NCI-H146 (cell line): ENCODE data around the gene SEMA5B.

Experiments used
- DNase-seq: peaks from one replicate; lab custom pipeline; 2025; lab: John Stamatoyannopoulos, UW

Gene SEMA5B

DNA sequence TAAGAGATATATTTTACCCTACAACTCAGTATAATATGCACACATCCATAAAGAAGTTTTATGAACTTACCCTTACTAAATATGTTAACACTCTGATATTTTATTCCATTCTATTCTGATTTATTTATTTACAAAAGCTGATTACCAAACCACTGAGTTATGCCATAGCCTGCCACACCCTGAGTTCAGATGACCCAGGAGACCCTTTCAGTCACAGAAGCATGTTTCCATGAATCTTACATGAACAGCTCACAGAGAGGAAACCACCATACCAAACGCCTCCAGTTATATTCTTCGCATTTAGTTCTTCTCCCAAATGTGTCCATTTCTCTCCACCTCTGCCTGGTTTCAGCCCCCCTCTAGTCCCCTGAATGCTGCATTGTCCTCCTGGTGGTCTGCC is 103.5 kb downstream of the SEMA5B start:
- DNase-seq: no peak

DNA sequence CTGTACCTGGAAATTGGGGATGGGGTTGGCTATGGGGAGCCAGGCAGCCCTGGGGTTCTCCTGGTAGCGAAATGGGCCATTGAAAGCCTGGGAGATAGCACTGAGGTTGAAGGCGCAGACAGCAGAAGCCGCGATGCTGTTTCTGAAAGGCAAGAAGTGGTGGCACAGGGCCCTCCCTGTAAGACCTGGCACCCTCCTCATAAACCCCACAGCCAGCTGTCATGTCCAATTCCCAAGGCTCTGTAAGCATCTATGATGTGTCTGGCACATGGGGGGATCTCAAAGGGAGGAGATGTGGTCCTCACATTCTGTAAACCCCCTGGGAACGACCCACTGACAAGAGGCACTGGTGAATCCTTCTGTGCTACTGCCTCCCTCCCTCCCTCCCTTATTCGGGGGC is 104.0 kb downstream of the SEMA5B start:
- no peak for DNase-seq

DNA sequence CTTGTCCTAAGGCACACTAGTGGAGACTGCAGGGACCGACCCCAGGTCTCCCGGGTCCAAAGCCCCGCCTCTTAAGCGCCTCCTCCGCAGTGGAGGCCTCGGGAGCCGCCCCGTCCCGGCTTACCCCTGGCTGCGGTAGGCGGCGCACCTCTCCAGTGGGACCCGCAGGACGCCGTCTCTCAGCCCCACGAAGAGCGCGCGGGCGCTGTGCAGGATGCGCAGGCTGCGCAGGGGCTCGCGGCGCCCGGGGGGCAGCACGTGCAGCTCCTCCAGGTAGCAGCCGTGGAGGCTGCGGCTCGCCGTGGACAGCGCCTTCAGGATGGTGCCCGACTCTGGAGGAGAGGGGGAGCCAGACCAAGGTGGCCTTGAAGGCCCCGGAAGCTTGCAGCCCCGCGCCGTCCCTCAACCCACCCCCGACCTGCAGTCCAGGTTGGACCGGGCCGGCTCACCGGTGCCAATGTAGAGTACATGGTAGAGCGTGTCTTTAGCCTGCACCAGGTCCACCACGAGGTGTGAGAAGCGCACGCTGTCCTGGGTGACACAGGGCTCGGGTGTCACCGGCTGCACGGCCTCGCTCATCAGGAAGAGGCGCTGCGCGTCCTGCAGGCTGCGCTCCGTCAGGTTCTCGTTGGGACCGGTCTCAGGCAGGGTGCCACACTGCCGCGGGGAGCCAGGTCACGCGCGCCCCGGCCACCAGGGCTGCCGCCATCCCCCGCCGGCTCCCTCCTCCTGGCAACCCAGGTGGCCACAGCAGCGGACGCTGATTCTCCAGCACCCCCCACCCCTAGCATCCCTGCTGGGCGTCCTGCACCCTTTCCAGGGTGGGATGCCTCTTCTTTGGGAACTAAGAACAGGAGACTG is 105.5 kb downstream of the SEMA5B start:
- peak; percentile 79 for DNase-seq

DNA sequence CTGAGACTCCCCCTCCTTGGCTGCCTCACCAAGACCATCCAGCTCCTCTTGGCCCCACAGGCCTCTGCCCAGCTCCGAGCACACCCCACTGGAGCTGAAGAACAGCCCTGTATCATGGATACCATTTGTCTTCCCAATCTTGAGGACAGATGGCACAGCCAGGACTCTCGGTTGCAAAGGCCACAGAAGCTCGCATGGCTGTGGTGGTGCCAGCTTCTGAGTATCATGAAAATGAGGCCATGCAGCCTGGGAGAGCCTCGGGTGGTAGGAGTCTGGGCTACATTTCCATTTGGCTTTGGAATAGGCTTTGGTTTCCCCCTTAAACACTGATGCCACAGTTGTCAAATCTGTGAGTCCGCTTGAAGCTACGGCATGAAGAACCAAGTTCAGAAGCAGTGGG is 106.6 kb downstream of the SEMA5B start:
- no peak for DNase-seq

DNA sequence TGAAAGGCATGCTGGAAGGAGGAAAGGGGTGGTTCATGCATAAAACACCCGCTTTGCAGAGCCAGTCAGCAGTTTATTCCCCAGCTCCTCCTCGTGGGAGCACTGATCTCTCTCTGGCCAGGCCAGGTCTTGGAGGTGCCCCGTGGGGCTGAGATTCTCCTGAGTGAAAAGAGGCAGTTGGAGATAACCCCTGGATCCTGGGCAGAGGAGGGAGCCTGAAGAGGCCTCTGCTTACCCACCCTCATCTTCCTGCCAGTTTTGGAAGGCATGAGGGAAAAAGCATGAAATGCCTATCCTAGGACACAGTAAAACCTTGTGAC is 108.3 kb downstream of the SEMA5B start:
- no peak for DNase-seq

DNA sequence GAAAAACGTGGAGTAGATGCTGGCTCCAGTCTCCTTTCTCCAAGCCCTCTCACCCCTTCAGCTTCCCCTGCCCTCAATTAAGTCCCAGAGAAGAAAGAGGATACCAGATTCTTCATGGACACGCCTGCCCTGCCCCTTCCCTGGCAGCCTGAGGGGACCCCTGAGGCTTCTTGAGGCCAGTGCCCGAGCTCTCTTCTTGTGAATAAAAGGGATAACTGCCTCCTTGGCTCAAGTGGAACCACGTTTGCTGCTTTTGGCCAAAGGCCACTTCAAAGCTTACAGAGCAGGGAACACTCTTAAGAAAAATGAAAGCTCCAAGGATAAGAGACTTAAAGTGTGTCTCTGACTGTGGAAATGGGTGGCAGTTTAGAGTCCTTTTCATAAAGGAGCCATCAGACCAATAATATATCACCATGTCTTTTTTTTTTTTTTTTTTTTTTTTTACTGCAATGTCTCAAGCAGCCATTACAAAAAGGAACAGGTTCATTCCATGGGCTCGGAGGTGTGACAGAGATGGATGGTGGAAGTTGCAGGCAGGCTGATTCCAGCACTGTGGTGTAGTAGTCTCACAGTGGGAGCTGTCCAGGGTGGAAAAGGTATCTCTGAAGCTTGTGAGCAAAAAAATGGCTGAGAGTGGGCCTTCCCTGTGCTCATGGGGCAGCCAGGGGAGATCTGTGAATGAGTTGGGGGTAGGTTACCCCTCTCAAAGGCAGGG is 108.8 kb downstream of the SEMA5B start:
- no peak for DNase-seq

- no peak for DNase-seq
Measured at GRCh38 chr3:122917412-122917811, 110.2 kb downstream of the SEMA5B start.

- no peak for DNase-seq
Measured at GRCh38 chr3:122916580-122916979, 111.0 kb downstream of the SEMA5B start.

DNA sequence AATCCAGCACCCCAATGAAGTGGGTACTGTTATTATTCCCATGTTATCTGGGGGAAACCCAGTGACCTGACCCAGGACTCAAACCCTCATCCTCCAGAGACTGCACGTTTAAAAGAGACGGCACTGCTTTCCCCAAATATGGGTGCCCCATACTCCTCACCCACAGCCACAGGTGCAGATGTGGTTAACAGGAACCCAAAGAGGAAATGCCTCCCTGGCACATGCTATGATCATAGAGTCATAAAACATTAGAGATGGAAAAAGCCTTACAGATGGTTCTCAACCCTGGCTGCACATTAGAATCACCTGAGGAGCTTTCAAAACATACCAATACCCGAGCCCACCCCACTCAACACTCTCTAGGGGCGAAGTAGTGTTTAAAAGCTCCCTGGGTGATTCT is 111.5 kb downstream of the SEMA5B start:
- no peak for DNase-seq

- DNase-seq: no peak
Measured at GRCh38 chr3:122915300-122916055, 112.1 kb downstream of the SEMA5B start.

DNA sequence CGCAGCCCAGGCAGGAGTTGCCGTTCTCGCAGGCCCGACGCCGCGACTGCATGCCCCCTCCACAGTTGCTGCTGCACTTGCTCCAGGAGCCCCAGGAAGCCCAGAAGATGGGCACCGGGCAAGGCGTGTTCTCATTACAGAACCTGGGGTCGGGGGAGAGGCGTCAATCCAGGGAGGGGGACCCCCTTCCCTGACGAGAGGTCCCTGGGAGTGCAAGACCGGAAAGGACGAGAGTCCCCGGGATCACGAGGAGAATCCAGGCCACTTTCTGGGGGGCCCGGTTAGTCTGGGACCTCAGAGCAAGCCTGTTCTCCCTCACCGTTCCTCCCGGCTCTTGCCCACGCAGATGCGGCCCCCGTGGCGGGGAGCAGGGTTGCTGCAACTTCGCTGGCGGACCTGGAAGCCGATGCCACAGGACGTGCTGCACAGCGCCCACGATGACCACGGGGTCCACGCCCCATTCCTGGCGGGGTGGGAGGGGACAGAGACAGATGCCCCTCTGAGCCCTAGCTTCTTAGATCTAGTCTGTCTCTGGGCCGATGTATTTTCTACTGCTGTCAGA is 113.9 kb downstream of the SEMA5B start:
- no peak for DNase-seq

- no peak for DNase-seq
Measured at GRCh38 chr3:122912772-122913538, 114.6 kb downstream of the SEMA5B start.

DNA sequence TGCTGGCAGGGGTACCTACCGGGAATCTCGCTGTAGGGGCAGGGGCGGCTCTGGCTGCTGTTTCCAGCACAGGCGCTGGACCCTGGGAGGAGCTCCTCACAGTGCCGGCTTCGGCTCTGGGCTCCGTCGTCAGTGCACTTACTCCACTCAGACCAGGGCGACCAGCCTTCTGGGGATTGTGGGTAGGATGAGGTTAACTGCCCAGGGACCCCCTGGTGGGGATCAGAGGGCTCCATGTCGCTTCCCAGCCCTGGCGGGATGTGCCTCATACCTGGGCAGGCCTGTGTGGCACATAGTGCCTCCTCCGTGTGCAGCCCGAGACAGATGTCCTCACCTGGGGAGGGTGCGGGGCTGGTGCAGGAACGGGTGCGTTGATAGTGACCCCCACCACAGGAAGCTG is 115.7 kb downstream of the SEMA5B start:
- DNase-seq: no peak

DNA sequence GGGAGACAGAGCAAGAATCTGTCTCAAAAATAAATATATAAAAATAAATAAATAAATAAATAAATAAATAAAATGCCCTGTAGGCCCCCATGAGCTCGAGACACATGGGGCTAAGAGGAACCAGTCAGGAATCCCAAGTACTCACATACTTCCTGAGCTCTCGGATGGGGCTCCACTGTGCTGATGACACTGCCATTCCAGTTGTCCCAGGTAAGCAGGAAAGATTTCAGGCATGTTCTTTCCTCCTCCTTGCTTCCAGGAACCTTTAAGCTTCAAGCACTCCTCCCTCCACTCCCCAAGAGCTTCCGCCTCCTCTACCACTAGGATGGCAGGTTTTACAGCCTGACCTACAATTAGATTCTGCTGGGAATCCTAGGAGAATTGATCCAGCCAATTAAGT is 119.3 kb downstream of the SEMA5B start:
- DNase-seq: no peak

DNA sequence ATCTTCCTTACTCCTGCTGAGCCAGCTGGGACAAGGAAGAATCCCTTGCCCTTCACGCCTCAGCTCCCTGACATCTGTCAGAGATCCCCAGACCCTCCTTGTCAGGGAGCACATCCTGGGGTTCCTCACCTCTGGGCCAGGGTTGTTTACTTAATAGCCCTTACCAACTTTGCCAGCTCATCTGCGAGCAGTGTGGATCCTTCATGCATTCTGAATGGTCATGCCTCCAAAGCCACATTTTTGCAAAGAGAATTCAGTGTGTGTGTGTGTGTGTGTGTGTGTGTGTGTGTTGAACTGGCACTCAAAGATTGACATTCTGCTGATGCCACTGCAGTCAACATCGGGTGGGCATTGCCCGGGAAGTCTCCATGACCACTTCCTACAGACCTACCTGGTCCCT is 120.1 kb downstream of the SEMA5B start:
- DNase-seq: no peak

- no peak for DNase-seq
Measured at GRCh38 chr3:122903171-122903570, 124.4 kb downstream of the SEMA5B start.

DNA sequence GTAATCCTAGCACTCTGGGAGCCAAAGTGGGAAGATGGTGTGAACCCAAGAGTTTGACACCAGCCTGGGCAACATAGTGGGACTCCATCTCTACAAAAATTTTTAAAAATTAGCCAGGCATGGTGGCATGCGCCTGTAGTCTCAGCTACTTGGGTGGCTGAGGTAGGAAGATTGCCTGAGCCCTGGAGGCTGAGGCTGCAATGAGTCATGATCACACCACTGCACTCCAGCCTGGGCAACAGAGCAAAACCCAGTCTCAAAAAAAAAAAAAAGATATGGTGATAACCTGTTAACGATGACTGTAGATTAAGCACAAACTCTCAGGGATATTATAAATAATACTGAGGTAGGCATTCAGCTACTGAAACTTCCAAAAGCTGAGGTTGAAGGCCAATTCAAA is 125.2 kb downstream of the SEMA5B start:
- DNase-seq: no peak

- no peak for DNase-seq
Measured at GRCh38 chr3:122898298-122898697, 129.3 kb downstream of the SEMA5B start.

DNA sequence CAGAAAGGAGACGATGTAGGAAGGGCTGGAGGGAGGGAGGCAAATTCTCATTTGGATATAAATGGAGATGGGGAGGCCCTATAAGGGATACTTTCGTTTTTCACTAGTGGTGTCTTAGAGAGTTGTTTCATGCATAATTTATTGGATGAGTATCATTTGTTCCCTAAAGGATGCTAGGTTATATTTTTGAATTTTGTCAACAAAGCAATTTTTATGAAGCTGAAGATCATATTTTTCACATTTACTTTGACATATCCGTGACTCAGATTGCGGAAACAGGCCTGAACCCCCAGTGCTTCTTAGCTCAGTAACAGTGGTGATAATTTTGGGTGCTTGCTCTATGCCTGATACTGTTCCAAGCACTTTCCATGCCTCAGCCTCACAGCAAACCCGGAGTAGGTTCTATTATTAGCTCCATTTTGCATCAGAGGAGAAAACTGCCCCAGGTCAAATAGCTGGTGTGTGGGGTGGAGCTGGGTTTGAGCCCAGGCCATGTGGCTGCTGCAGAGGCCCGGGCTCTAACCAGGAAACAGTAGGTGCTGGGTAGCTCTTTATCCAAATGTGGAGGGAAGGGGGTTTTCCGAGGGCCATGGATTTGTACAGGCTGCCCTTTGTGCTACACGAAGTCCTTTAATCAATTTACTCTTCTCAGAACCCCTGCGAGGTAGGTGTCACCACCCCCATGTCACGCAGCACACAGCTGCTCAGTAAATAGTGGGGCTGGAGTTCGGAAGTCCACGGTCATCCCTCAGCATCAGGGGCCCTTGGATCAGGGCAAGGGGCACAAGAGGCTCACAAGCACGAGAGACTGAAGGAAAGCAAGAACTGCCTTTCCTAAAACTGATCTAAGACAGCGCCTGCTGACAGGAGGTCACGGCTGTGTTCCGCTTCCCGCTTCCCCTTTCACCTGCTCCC is 133.6 kb downstream of the SEMA5B start:
- DNase-seq: peak; percentile 36

- DNase-seq: no peak
Measured at GRCh38 chr3:122893282-122893681, 134.3 kb downstream of the SEMA5B start.
